HG02840 (cell line): Measurements from ENCODE around the gene TAPT1.
A peak's percentile ranks its signal among the peaks of the same experiment; 100 is the strongest.

Source experiments
- ATAC-seq: cut with Tn5 transposase; IDR thresholded peaks from one replicate; pipeline ENCODE4 v1.9.1; 2021; ENCODE audit warnings: mild to moderate bottlenecking, moderate library complexity, moderate number of reproducible peaks; ENCODE audit not compliant: unreplicated experiment, low FRiP score

The TAPT1 gene

DNA sequence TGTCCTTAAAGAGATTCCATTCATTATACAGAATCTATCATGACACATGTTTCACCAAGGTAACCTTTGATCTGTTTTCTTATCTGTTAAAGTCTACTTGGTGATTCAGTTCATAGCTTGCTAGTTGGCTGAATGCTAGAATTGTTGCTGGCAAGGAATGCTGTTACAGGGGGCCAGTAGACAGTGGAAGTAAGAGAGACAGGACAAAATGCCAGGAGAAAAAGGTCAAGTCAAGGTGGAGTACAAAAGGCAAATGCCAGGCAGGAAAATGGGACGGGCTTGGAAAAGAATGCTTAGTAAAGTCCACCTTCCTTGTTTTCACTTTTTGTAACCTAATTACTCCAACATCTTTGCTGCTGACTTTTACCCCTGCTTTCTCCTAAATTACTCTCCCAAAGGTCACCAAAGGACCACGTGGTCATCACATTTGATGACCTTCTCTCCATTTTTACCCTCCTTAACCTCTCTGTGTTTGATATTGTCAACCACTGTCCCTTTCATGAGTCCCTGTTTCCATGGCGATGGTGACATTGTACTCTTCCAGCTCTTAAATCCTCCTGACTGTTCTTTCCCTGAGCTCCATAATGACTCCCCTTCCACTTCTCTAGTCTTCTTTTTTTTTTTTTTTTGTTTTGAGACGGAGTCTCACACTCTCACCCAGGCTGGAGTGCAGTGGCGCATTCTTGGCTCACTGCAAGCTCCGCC is 24.5 kb upstream of the TAPT1 start:
- no peak for ATAC-seq

- no peak for ATAC-seq
Observed at GRCh38 chr4:16248605-16249004, 22.3 kb upstream of the TAPT1 start.

DNA sequence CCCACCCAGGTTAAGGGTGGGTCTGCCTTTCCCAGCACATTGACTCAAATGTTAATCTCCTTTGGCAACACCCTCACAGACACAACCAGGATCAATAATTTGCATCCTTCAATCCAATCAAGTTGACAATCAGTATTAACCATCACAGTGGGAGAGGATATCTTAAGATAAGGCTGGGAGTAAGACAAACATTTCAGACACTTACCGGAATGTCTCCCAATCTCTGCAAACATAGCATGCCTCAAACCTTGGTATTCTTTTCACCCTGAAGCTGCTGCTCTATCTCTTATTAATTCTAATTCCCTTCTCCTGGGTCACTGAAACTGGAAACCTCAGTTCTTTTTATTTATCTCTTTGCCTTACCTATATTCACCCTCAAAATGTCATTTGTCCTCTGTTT is 19.0 kb upstream of the TAPT1 start:
- ATAC-seq: no peak

DNA sequence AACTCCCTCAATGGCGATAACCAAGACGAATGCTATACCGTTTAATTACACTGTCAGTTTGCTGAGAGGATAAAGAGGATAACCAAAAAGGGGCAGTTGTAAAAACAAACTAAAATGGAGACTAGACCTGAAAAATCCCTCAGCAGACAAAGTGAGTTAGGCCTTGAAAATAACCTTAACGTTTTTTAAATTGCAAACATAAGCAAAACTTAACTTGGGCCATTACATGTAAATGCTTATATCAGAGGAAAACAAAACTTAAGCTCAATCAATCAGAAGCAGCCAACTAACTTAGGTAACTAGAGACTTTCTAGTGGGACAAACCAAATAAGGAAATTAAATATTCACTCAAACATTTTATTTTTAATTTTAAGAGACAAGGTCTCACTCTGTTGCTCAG is 17.0 kb upstream of the TAPT1 start:
- ATAC-seq: no peak

DNA sequence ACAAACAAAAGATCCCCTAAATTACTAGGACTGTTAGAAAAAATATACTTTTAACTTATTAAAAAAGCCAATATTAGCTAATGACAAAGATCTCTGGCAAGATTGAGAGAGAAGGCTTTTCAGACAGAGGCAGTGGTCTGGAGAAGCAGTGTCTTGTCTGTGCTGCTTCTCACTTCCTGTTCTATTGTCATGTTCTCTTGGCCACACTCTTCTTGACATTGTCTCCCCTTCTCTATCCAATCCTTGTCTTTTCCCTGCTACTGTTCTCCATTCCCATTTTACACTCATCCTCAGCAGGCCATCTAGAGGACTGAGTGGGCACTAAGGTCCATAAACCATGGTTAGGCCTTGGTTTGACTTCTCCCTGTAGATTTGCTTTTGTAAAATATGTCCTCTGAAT is 14.0 kb upstream of the TAPT1 start:
- ATAC-seq: no peak

DNA sequence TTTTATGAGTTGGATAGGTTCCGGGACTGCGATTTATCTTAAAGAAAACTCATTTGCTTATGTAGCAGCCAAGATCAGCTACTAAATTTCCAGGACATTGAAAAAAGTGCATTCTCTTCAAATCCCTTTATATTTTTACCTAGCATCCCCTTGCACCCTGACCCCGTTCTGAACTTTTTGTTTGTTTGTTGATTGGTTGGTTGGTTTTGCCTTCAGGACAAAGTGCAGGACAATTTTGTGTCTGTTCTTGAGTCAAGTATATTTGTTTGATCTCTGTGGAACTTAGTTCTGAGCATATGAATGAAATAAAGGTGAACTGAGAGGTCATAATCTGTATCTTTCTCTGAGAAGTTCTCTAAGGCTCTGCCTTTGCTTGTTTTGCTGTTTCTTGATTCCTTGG is 12.8 kb upstream of the TAPT1 start:
- ATAC-seq: no peak

- ATAC-seq: no peak
Observed at GRCh38 chr4:16238327-16238726, 12.1 kb upstream of the TAPT1 start.

DNA sequence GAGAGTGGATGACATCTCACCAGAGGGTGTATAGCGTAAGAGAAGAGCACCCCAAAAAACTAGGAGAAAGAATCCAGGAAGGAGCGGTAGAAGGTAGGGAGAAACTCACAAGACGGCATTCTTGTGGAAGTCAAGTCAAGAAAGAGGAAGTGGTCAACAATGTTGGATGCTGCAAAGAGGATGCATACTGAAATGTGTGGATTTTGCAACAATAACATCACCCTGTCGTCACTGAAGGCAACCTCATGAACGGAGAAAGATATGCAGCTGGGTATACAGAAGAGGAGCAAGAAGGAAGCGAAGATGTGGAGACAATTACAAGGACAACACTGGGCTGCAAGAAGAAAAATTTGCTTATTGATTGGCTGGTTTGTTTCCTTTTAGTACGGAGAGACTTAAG is 11.4 kb upstream of the TAPT1 start:
- no peak for ATAC-seq

DNA sequence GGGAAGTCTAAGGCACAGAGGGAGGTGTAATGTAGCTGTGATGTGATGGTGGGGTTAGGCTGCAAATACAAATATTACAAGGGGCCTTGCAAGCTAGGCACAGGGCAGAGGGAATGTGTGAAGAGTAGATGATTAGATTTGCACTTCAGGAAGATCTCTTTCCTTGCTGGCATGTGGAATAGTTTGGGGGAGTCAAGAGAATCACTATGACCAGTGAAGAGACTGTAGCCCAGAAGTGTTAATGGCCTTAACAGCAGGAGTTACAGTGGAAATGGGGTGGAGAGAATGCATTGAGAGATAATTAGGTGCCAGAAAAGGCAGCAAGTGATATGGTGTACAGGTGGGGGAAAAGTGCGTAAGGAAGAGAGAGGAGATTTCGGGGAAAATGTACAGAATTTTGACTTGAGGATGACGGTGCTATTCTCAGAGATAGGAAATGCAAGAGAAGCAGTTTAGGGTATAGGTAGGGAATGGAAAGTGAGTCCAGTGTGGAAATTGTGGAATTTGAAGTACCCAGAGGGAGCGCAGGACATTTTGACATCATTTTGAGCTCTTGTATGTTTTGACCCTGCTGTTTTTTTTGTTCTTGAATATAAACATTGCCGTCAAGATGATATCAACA is 10.2 kb upstream of the TAPT1 start:
- no peak for ATAC-seq

DNA sequence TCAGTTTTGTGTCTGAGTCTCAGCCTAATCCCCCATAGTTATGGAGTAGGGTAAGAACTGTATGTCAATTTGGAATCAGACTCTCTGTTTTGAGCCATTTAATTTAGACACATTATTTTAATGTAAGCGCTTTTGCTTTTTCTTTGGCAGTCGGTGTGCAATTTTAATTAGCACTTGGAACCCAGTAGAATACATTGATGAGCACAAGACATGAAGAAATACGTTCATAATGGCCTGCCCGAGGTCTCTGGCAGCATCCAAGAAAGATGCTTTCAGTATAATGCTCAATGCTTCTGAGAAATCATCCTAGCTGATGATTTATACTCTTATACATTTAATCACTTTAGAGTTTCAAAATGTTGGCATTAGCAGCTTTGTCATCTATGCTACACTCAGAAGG is 8.9 kb upstream of the TAPT1 start:
- no peak for ATAC-seq

DNA sequence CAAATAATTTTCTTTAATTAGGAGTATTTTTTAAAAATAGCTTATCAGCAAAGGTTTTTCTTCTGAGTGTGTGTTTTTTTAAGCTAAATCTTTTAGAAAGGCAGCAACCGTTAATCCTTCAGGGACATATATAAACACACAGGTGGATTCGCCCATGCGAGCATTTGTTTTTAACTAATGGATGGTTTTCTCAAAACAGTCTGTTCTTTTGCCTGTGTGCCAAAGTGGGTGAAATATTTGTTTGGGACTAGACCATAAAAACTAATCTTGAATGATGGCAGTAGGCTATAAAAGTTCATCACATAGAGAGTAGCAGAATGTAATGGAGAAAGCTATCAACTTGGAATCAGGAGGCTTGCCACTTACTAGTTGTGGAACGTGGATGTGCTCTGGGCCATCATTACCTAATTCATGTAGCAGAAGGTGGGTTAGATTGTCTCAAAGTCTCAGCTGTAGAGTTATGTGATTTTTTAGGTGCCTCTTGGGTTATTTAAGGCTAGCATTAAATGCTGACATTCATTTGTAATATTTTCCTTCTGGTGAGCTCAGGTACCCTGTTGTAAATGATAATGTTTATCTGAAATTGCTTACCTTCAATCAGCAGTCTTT is 7.4 kb upstream of the TAPT1 start:
- no peak for ATAC-seq

DNA sequence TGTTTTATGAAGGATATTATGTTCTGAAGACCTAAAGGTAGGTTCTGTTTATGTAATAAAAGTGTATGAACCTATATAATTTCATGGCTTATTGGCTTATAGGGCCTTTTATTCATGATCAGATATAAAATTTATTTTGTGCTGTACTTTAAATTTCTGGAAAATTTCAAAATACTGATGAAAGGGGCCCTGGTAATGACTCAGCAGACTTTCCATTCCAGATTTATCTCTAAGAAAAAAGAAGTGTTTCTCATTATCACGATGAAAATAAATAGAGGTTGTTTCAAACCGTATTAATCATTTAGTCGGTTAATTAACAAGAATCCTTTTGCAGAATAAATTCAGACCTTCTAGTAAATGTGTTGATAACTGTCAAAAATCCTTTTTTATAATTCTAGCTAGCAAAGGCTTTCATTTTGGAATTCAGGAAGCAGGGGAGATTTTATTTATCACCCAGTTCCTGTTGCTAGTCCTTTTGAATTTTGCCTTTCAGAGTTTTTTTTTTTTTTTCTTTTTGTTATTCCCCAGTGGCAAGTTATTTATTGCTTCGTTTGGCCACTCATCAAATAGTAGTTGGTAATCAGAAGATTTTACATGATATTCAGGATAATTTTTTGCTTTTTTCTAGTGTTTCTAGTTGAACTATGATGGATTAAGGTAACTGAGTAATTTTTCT is 5.4 kb upstream of the TAPT1 start:
- ATAC-seq: no peak

DNA sequence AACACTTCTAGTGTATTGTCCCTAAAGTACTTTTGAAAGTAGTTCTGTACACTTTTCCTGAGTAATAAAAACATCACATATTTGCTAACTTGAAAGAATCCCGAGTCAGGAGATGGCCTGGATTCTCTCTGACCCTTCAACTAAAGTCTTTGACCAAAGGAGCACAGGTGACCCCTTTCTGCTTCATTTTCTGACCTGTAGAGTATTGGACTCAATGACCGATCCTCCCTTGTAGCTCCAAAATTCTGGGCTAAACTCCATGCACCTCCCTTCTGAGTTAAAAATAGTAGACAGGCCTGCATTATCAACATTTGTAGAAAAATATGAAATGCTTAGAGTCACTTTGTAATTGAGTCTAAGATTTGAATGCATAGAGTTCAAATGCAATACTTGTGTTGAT is 4.0 kb upstream of the TAPT1 start:
- ATAC-seq: no peak

DNA sequence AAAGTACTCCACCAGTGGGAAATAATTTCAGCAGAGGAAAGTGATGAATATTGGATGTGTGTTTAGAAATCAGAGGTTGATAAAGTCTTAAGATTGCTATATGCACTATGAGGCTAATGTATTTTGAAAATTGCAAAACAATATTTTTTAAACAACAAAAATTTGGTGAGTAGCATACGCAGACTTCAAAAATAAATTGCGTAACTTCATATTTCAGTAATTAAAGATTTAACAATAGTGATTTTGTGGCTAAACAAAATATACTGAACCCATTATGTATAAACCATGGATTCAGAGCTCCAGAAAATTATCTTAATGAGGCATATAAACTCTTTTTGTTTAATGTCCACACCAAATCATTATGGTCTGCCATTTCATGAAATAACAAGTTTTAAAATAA is 3.3 kb upstream of the TAPT1 start:
- ATAC-seq: no peak

DNA sequence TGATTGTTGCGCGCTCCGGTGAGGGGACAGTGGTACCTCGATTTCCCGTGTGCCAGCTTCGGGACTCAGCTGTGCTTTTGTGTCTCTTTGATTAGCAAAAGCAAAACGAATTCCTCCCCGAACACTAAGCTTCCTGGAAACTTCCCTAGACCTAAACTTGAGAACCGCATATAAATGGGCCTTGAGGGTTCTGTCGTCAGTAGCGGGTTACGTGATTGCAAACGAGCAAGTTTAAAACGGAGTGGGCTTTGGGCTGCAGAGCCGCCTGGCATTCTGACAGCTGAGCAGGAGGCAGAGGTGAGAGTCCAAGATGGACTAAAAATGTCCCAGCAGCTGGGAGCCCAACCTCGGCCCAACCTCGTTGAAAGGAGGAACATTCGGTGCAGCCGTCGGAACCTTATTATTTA is 1.2 kb upstream of the TAPT1 start:
- no peak for ATAC-seq

DNA sequence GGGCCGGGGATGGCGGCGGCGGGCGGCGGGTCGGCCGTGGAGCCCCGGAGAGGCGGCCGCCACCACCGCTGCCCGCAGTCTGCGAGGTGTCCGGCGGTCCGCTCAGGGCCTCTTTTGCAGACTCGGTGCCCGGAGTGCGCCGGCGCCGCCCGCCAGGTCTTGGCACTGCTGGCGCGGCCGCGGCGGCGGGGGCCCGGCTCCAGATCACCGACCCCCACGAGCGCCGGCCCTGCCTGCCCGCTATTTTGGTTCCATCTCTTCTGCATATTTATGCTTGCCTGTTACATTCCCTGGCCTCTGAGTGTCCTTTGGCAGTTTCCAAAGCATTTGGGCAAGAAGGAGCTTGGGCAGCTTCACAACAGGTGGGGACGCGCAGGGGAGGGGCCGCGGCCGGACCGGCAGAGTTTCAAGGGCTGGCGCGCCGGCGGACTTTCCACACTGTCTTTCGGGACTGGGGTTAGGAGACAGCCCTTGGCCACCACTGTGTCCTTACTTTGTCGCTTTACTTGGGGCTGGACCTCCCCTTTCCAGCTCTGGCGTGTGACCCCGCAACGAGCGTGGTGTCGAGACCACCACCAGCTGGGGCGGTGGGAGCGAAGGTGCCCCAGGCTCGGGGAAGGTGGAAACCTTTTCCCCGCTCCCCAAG is 668 bp upstream of the TAPT1 start:
- ATAC-seq: peak; percentile 49

- ATAC-seq: no peak
Observed at GRCh38 chr4:16225167-16225862, 956 bp downstream of the TAPT1 start.

- ATAC-seq: no peak
Observed at GRCh38 chr4:16224264-16225166, 1.8 kb downstream of the TAPT1 start.

DNA sequence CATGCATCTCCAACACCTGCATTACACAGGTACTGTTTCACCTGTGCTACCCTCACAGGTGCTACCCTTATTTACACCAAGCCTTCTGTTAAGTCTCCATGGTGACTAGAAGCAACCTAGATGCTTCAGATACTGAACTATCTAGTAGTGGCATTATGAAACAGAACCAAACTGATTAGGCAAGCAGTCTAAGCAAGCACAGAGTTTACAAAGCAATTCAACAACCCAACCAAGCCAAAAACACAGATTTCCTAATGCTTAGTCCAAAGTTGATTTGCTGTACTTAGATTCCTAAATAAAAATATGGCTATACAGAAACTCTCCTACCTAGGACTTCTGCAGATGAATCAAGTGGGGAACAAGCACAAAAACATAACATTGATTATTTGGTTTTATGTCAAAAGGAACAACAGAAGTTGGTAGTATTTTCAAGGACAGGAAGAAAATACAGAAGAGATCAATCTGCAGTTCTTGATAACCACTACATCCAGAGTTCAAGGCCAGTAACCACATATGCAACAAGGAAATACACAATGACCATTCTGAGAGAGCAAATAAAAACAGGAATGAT is 3.2 kb downstream of the TAPT1 start:
- no peak for ATAC-seq
